Right hindlimb (tissue), 1 donor: ENCODE results near the gene CETN2.
"Not testable (repeated sequence)": the region's sequence is repeated elsewhere in the genome, so short reads cannot be mapped to it uniquely, and the experiment has no call there.

ENCODE experiments used
- DNase-seq: peaks from one replicate; pipeline ENCODE4 v3.0.0-alpha.2; 2018

The CETN2 gene

GRCh38 chrX:152830312-152831305 lies at the start of gene CETN2, which contains the start of gene NSDHL:
CETN2 (minus strand) TSS chrX:152830757; CDS start chrX:152830710, 47 bp downstream.
NSDHL (plus strand) TSS chrX:152831063; CDS start chrX:152846325, 15,262 bp downstream.
- DNase-seq, result peak; percentile 98

DNA sequence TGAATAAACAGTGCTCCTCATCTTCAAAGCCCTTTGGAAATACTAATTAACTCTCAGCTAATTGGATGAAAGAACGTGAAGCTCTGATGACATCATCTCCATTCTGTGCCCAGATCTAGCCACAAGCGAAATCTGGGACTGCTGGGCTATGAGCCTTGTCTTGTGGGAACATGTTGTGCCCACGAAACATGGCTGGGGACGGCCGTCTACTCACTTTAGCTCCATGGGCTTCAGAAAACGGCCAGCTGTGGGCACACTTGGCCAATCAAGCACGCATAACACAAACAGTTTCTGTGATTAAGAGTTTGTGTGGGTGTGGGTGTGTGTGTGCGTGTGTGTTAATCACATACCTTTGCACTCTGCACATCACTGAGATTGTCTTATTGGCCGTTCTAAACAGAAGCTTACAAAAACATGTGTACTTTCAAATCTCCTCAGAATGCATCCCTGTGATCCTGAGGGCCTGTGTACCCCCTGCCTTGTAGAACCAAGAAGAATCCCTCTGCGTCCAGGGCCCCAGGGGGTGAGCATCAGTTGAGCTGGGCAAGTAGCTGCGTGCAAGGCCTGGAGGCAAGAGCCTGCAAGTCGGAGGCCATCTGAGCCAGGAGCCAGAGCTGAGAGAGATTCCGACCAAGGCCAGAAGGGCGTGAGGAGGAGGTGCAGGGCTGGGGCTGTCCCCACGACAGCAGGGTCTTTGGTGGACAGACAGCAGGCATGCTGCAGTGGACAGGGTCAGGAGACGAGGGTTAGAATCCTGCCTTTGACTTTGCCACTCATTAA lies 48.6 kb upstream of the CETN2 start:
- DNase-seq, result no peak

GRCh38 chrX:152876931-152877840 lies 46.6 kb upstream of the CETN2 start:
- no peak for DNase-seq

GRCh38 chrX:152873361-152873760 lies 42.8 kb upstream of the CETN2 start:
- no peak for DNase-seq

- no peak for DNase-seq
These were observed 42.0 kb upstream of the CETN2 start for GRCh38 chrX:152872522-152872921.

- DNase-seq, result no peak
These were observed 40.7 kb upstream of the CETN2 start for GRCh38 chrX:152871260-152871659.

DNA sequence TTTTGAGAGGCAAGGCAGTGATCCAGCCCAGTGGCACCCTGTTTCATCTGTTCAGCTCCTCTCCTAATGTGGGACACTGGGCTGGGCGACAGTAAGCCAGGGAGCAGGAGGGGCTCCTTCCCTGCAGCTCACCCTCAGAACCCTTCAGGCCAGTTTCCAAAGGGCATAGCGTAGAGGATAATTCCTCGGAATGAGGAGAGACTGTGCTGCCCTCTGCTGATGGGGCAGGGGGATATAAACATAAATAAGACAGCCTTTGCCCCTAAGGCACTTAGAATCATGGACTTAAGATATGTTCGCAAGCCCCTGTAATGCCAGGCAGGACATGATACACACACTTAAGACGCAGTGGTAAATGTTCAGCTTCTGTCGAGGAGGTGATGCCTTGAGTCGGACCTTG lies 39.4 kb upstream of the CETN2 start:
- no peak for DNase-seq

GRCh38 chrX:152866386-152866785 lies 35.8 kb upstream of the CETN2 start:
- no peak for DNase-seq

DNA sequence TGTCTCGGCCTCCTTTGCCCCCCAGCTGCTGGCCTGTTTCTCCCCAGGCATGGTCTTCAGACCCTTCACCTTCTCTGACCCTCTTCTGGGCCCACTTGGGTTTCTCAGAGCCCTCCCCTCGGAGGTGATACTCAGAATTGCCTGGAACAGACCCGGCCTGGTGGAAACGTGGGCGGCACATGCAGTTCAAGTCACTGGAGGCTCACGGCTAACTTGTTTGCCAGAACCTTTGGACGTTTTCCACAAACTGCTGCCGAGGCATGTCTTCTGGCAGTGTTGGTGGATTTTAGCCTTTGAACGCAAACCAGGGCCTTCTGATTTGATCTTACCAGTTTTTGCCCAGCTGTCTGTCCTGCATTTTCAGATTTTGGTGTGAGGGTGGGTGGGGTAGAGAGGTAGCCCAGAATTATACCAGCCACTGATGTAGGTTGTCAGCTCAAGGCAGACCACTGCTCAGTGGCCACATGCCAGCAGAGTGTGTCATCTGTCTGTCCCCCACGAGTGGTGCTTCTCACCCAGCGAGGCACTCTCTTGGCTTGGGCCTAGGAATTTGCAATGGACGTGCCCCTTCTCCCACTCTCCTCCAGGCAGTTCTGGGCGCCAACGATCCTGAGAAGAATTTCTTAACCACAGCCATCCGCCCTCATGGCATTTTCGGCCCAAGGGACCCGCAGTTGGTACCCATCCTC lies 34.8 kb upstream of the CETN2 start:
- DNase-seq, result peak; percentile 26

DNA sequence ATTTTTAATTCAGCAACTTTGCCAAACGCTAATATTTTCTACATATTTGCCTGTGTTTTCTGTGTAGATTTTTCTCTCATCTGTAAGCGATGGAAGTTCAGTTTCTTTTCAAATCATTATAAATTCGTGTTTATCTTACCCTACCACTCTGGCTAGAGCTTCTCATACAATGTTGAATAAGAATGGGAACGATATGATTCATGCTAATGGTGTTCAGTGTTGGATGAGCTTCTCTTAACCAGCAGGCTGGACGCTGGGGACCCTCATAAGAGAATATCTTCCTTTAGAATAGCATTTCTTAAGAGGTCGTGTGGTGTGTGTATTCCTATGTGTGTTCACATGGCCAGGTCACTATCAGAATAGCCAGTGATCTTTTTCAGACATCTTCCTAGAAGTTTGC lies 31.3 kb upstream of the CETN2 start:
- DNase-seq, result no peak

- no peak for DNase-seq
These were observed 30.6 kb upstream of the CETN2 start for GRCh38 chrX:152861116-152861515.

- no peak for DNase-seq
These were observed 23.4 kb upstream of the CETN2 start for GRCh38 chrX:152853986-152854385.

DNA sequence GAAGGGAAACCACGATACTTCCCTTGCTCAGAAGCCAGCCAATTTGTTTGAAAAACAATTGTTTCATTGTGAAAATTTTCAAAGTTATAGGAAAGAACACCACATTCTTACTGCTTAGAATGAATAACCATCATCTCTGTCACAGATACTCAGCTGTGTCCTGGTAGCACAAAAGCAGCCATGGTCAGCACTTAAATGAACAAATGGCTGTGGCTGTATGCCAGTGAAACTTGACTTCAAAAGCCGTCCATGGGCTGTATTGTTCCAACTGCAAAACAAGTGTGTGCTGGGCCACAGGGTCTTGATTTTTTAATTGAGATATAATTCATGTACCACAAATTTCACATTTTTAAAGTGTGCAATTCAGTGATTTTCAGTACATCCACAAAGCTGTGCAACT lies 19.9 kb upstream of the CETN2 start:
- no peak for DNase-seq

GRCh38 chrX:152847281-152847680 lies 16.7 kb upstream of the CETN2 start:
- DNase-seq, result no peak

GRCh38 chrX:152845618-152846240 lies 15.2 kb upstream of the CETN2 start:
- no peak for DNase-seq

DNA sequence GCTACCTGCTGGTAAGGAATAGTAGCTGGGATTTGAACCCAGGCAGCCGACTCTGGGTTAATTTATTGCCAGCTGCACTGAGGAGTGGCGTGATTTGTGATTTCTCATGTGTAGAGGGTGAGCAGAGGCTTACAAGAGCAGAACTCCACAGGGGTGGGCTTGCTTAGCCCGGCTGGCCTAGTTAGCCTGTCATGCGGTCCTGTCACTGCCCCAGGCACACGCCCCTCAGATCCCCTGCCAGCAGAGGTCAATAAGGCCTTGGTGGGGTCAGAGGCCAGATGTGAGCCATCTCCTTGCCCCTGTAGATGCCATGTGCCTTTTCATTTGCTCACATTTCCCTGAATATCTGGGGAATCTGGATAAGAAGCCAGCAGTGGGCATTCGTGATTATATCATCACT lies 13.7 kb upstream of the CETN2 start:
- DNase-seq, result no peak

- DNase-seq, result no peak
These were observed 13.3 kb upstream of the CETN2 start for GRCh38 chrX:152843852-152844251.

DNA sequence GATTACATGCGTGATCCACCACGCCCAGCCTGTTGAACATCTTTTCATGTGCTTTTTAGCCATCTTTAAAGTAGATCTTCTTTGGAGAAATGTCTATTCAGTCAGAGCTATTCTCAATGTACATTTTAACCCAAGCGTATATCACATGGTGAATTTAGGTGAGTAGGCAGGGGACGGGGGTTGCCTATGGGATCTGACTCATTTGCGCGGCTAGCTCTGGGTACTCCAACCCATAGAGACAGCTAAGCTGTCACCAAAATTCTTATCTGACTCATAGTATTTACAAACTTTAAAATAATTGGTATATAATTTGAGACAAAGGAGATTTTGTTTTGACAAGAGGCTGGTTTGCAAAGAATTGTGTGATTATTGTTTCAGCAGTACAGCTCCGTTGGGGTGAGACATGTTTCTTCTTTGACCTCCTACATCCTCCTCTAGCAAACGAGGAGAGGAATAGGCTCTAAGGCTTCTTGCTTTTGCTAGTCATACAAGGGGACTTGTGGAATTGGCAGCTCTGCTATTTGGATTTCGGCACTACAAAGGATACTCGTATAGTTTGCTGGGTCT lies 12.3 kb upstream of the CETN2 start:
- no peak for DNase-seq

- not testable (repeated sequence) for DNase-seq
These were observed 4.9 kb upstream of the CETN2 start for GRCh38 chrX:152835470-152835869.

- DNase-seq, result no peak
These were observed 2.8 kb upstream of the CETN2 start for GRCh38 chrX:152833378-152833777.

GRCh38 chrX:152832520-152832919 lies 2.0 kb upstream of the CETN2 start:
- DNase-seq, result no peak
